K562 (cell line): Measurements from ENCODE around the gene ABHD17B. TPM values are rescaled to one million over a fixed set of nuclear protein-coding genes. Genes with fewer than 3 reads are reported as not detected.

Experiments used
- ATAC-seq: fragments of 200-7000 bp; cut with Tn5 transposase; 3 replicates; pipeline ENCODE4 v1.9.1; 2020; ENCODE audit warnings: moderate library complexity
- BruUV-seq: library from RNA; stranded (reverse); fragments of 400-500 nt; replicated peaks from 2 replicates; lab custom pipeline; 2021; lab: Mats Ljungman, UMichigan
- CTCF ChIA-PET: fragments of 300-600 bp; formaldehyde crosslinking; extraction: SDS; loops from one replicate; lab custom pipeline; 2021; ENCODE audit warnings: low intra/inter-chr PET ratio; lab: Yijun Ruan, JAX
- POLR2A ChIA-PET: fragments of 300-600, 350-650 bp; sonication (Branson Sonifier 250); formaldehyde crosslinking; extraction: SDS; loops from one replicate; lab custom pipeline; 2021; ENCODE audit warnings: antibody characterized with exemption, inconsistent platforms; lab: Yijun Ruan, JAX
- DNase-seq, 4 experiments: peaks; one replicate each; pipeline versions ENCODE4 v3.0.0 to v3.0.0-alpha.2; 2011 to 2018; ENCODE audit warnings: low spot score in 3 of 4, mixed read lengths in 3 of 4; ENCODE audit errors: extremely low read depth in 1 of 4
- FAIRE-seq: peaks from 2 replicates; lab custom pipeline; 2011; peaks lifted over from hg19 to GRCh38; lab: Jason Lieb, UNC
- H2AFZ ChIP-seq: 2 replicates; pipeline ENCODE4 v1.6.0; 2011; ENCODE audit warnings: low read depth, low read length, control low read depth, inconsistent platforms
- H3K27ac ChIP-seq: fragments of 200-600 bp; 3 replicates; pipeline ENCODE4 v1.8.0; 2011; ENCODE audit warnings: low read depth, mild to moderate bottlenecking, control low read depth, inconsistent platforms, low read length, moderate library complexity, mixed read lengths; ENCODE audit errors: extremely low read depth
- H3K27me3 ChIP-seq, 2 experiments: fragments of 300-600 bp in 1 of 2; 2 replicates in 1 of 2; 3 replicates in 1 of 2; pipeline versions ENCODE4 v1.6.0 to v1.8.0; 2011; ENCODE audit warnings: inconsistent platforms in 2 of 2, low read length in 2 of 2, mild to moderate bottlenecking in 1 of 2, mixed read lengths in 1 of 2, moderate library complexity in 1 of 2; ENCODE audit not compliant: control insufficient read depth in 2 of 2, insufficient read depth in 2 of 2
- H3K36me3 ChIP-seq: fragments of 300-600 bp; 3 replicates; pipeline ENCODE4 v1.8.0; 2011; ENCODE audit warnings: mild to moderate bottlenecking, low read length, inconsistent platforms; ENCODE audit not compliant: control insufficient read depth, insufficient read depth
- H3K4me1 ChIP-seq, 2 experiments: fragments of 200-600 bp in 1 of 2; replicated peaks in 1 of 2; 2 replicates in 1 of 2; 3 replicates in 1 of 2; pipeline versions ENCODE4 v1.5.1 to v1.8.0; 2011; ENCODE audit warnings: inconsistent platforms in 2 of 2, low read length in 2 of 2, mild to moderate bottlenecking in 1 of 2, mixed read lengths in 1 of 2, moderate library complexity in 1 of 2; ENCODE audit not compliant: control insufficient read depth in 2 of 2, insufficient read depth in 2 of 2
- H3K4me2 ChIP-seq: 2 replicates; pipeline ENCODE4 v1.6.1; 2011; ENCODE audit warnings: low read length, control low read depth, inconsistent platforms, mixed read lengths; ENCODE audit not compliant: insufficient read depth
- H3K4me3 ChIP-seq: fragments of 200-600 bp; sonication (generic), shearing (Covaris generic); 2 replicates; pipeline ENCODE4 v1.5.1; 2016; ENCODE audit warnings: control low read depth, inconsistent platforms
- H3K79me2 ChIP-seq: fragments of 200-600 bp; 3 replicates; pipeline ENCODE4 v1.8.0; 2011; ENCODE audit warnings: low read length, inconsistent platforms; ENCODE audit not compliant: control insufficient read depth, insufficient read depth
- H3K9ac ChIP-seq, 2 experiments: 2 replicates each; pipeline versions ENCODE4 v1.6.0 to v1.6.1; 2011; ENCODE audit warnings: low read depth in 2 of 2, low read length in 2 of 2, control low read depth in 1 of 2, inconsistent platforms in 1 of 2, mild to moderate bottlenecking in 1 of 2, mixed read lengths in 1 of 2; ENCODE audit not compliant: insufficient read depth in 1 of 2
- H3K9me1 ChIP-seq: one replicate; pipeline ENCODE4 v1.6.0; 2011; ENCODE audit warnings: inconsistent platforms, mild to moderate bottlenecking, low read length, moderate library complexity; ENCODE audit not compliant: control insufficient read depth, insufficient read depth
- H3K9me3 ChIP-seq: replicated peaks from 2 replicates; pipeline ENCODE4 v1.5.1; 2011; ENCODE audit warnings: low read depth, low read length, inconsistent platforms; ENCODE audit not compliant: control insufficient read depth, insufficient read depth
- H4K20me1 ChIP-seq: replicated peaks from 2 replicates; pipeline ENCODE4 v1.6.1; 2011; ENCODE audit warnings: low read length, inconsistent platforms, mixed read lengths; ENCODE audit not compliant: control insufficient read depth, insufficient read depth
- CTCFL ChIP-seq: IDR thresholded peaks from 2 replicates; pipeline ENCODE4 v1.6.1; 2011; ENCODE audit warnings: borderline replicate concordance, low read depth, mild to moderate bottlenecking, moderate library complexity, low read length; ENCODE audit not compliant: insufficient read depth, poor library complexity, severe bottlenecking
- EHMT2 ChIP-seq: fragments of 450-650 bp; IDR thresholded peaks from 2 replicates; pipeline ENCODE4 v1.6.1; 2018; ENCODE audit warnings: antibody characterized with exemption
- HDAC2 ChIP-seq: fragments of 450-650 bp; IDR thresholded peaks from 2 replicates; pipeline ENCODE4 v1.6.1; 2016; ENCODE audit warnings: mild to moderate bottlenecking
- HMGN3 ChIP-seq: IDR thresholded peaks from 2 replicates; pipeline ENCODE4 v1.6.1; 2011; ENCODE audit warnings: borderline replicate concordance, low read depth, mild to moderate bottlenecking, mixed read lengths, low read length; ENCODE audit not compliant: insufficient read length; ENCODE audit errors: extremely low read depth
- NR2C1 ChIP-seq, 2 experiments: fragments of 450-650 bp; IDR thresholded peaks; 2 replicates each; pipeline ENCODE4 v1.6.1; 2017; ENCODE audit warnings: mild to moderate bottlenecking in 2 of 2, antibody characterized with exemption in 1 of 2, inconsistent platforms in 1 of 2, missing compliant biosample characterization in 1 of 2, missing genetic modification characterization in 1 of 2
- PHF21A ChIP-seq: fragments of 450-650 bp; IDR thresholded peaks from 2 replicates; pipeline ENCODE4 v1.6.1; 2017; ENCODE audit warnings: low read depth, borderline replicate concordance
- PKNOX1 ChIP-seq: fragments of 450-650 bp; IDR thresholded peaks from 2 replicates; pipeline ENCODE4 v1.6.1; 2016
- RBM22 ChIP-seq: fragments of 200-400 bp; formaldehyde crosslinking; IDR thresholded peaks from 2 replicates; pipeline ENCODE4 v1.6.1; 2018; ENCODE audit warnings: low read length, low read depth; ENCODE audit not compliant: poor library complexity, severe bottlenecking
- WHSC1 ChIP-seq: IDR thresholded peaks from one replicate; pipeline ENCODE4 v1.6.1; 2012; ENCODE audit warnings: low read length, control low read depth, inconsistent platforms
- ZNF584 ChIP-seq: fragments of 200-800 bp; sonication (Bioruptor generic); IDR thresholded peaks from 2 replicates; pipeline ENCODE4 v1.6.1; 2016; ENCODE audit warnings: low read depth, mild to moderate bottlenecking, missing genetic modification characterization, missing compliant biosample characterization
- WGBS: fragments of 100-300 bp; shearing (Covaris generic); methylation state at CpG from one replicate; pipeline ENCODE4 v1.1.6; 2016; ENCODE audit warnings: low coverage, mixed read lengths; ENCODE audit not compliant: insufficient coverage; ENCODE audit errors: missing lambda C conversion rate; 5-methylcytosine and 5-hydroxymethylcytosine counted together
- in situ Hi-C: fragments of 300-500 bp; cut with MboI; formaldehyde crosslinking; loops from 4 replicates; pipeline ENCODE4 v1.15.0; 2018; ENCODE audit warnings: inconsistent platforms, mixed read lengths
- intact Hi-C: fragments of 100-400 bp; cut with micrococcal nuclease; formaldehyde crosslinking; loops from 2 replicates; pipeline ENCODE4 v1.14.2; 2022
- polyA plus RNA-seq, 8 experiments: library from polyadenylated mRNA; depleted of rRNA in 4 of 8; stranded (reverse) in 5 of 8; unstranded in 3 of 8; fragments of >200 nt; fragmentation: Nextera tagmentation in 2 of 8; fragmentation: Illumina TruSeq in 1 of 8; extraction: Ambion mirVana in 2 of 8; extraction: Trizol in 1 of 8; gene quantifications; 2 replicates each; pipeline versions ENCODE4 v1.2.1 to v1.2.3, GENCODE V29; 2011 to 2014; ENCODE audit warnings: inconsistent platforms in 1 of 8, missing spikeins in 1 of 8
- total RNA-seq, 7 experiments: library from RNA; depleted of rRNA in 6 of 7; stranded (reverse); fragments of >200 nt in 6 of 7; fragmentation: Illumina TruSeq in 2 of 7; extraction: Trizol in 2 of 7; gene quantifications; 2 replicates each; pipeline versions ENCODE4 v1.2.1 to v1.2.3, GENCODE V29; 2011 to 2021; ENCODE audit warnings: low replicate concordance in 1 of 7

ABHD17B gene
- total and polyA plus RNA-seq, 9 of the 15 experiments (the other 6 are each of a cell fraction or from before 2014, with no cell fraction given) = 1.9 to 13.4 (median 10.1) TPM

GRCh38 chr9:71936066-71936465, 25.1 kb upstream of the ABHD17B start (continued):
- TF ChIP-seq ZNF584 (CRISPR knock-in tag) (no peak), HMGN3 (no peak), PKNOX1 (no peak), WHSC1 (no peak), EHMT2 (no peak), CTCFL (no peak)

- Histone ChIP-seq H3K9ac (no peak overlapping the region), H3K79me2 (no peaks in the 10 kb centered on the region; the same call in 2 of the 3 replicates), H3K36me3 (no peaks in the 10 kb centered on the region), H3K27me3 (no peaks in the 10 kb centered on the region), H4K20me1 (no peaks in the 10 kb centered on the region)
- POLR2A ChIA-PET = no interaction called here
- TF ChIP-seq RBM22 (no peak), PHF21A (no peak), HDAC2 (no peak), NR2C1 (IDR thresholded peaks at IDR 0.05) (no peak), NR2C1 (tag; IDR thresholded peaks at IDR 0.05) (no peak)
- TF ChIP-seq, all 486 proteins: peak for 0
- FAIRE-seq (no peak), DNase-seq (no peak), ATAC-seq (no peak)
- no peak overlapping the region for H3K4me3 ChIP-seq
- H2AFZ ChIP-seq = no peak overlapping the region
- no TSS peak for BruUV-seq
- no peak overlapping the region for H3K27ac ChIP-seq
- intact Hi-C loops = no loop called here
- no peaks in the 10 kb centered on the region for H3K4me1 ChIP-seq
- no peaks in the 10 kb centered on the region for H3K9me3 ChIP-seq
- H3K9me1 ChIP-seq = no peaks in the 10 kb centered on the region
- in situ Hi-C loops = no loop called here
- no peak overlapping the region for H3K4me2 ChIP-seq
- whole genome bisulfite sequencing = 75% methylated on average over 2 of the region's 2 CpGs
- CTCF ChIA-PET = no interaction called here
These were observed 20.2 kb upstream of the ABHD17B start for GRCh38 chr9:71931166-71931565.
